ENCODE results near the gene MED27. TPM values are rescaled to one million over a fixed set of nuclear protein-coding genes. Genes with fewer than 3 reads are reported as not detected.

MED27 gene
- total and polyA plus RNA-seq, 2 of the 8 experiments (the other 6 are each of a cell fraction or from before 2014, with no cell fraction given), result 29.9 to 56.5 TPM

DNA sequence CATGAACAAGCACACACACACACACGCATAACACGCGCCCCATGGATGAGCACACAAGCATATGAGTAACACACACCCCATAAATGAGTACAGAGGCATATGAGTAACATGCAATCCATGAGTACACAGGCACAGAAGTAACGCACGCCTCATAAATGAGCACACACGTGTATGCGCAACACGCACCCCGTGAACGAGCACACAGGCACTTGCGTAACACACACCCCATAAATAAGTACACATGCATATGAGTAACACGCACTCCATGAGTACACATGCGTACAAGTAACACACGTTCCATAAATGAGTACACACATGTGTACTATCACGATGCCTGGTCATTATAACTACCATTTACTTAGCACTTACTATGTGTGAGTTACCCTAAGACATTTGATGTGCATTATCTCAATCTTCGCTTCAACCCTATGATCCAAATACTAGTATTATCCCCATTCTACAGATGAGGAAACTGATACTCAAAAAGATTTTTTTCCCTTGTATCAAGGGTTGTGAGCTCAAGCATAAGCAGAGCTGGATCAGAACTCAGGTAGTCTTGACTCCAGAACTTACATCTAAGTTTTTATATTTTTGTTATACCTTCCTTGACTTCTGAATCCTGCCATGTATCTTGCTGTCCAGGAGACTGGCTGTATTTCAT, 7.7 kb downstream of the MED27 start:
- peaks cover 5 to 47% of the 10 kb centered on the region in 2 experiments for H3K79me2 ChIP-seq (ENCODE audit: control insufficient read depth in 1 of 2, insufficient read depth in 2 of 2, low read length in 2 of 2)

More for the DNA sequence above, 7.7 kb downstream of the MED27 start:
- POLR2A ChIA-PET (ENCODE audit: partially characterized antibody), result no interaction called here
- peaks cover 0 to 21% (median 7%) of the 10 kb centered on the region in 4 experiments; a peak in 6 of 8 replicates for H3K36me3 ChIP-seq (ENCODE audit: control insufficient read depth in 2 of 4, insufficient read depth in 4 of 4, low read length in 3 of 4)
- H3K9me3 ChIP-seq (ENCODE audit: insufficient read depth in 2 of 2, low read depth in 1 of 2, low read length in 1 of 2), result no peaks in the 10 kb centered on the region
- H3K14ac ChIP-seq (ENCODE audit: insufficient read length), result no peak overlapping the region
- no peak overlapping the region for H3K9ac ChIP-seq (replicated peaks in 1 of 4; ENCODE audit: extremely low read depth in 1 of 4, low read depth in 3 of 4, low read length in 3 of 4)
- no peaks in the 10 kb centered on the region for H3K23me2 ChIP-seq (ENCODE audit: low read depth, low read length)
- peaks cover 24% of the 10 kb centered on the region for H3K79me1 ChIP-seq (ENCODE audit: low read depth, low read length)
- no peak overlapping the region for H3K23ac ChIP-seq (ENCODE audit: insufficient read length)
- no peak overlapping the region for H3K4ac ChIP-seq (replicated peaks; ENCODE audit: insufficient read length, low read depth, low read length)
- no peaks in the 10 kb centered on the region; a peak in 2 of 7 replicates for H3K4me1 ChIP-seq (replicated peaks in 1 of 4; ENCODE audit: control insufficient read depth in 3 of 4, insufficient read depth in 4 of 4, low read length in 3 of 4)
- no peak overlapping the region for H3K18ac ChIP-seq (ENCODE audit: extremely low read depth, low read length)
- H3K27me3 ChIP-seq (replicated peaks in 1 of 4; ENCODE audit: control insufficient read depth in 3 of 4, extremely low read depth in 1 of 4, insufficient read depth in 3 of 4, low read length in 3 of 4), result no peaks in the 10 kb centered on the region
- no peak overlapping the region for H3K4me3 ChIP-seq (ENCODE audit: extremely low read depth in 1 of 4, insufficient read depth in 2 of 4, low read depth in 3 of 4, low read length in 4 of 4)
- H4K91ac ChIP-seq (replicated peaks; ENCODE audit: insufficient read length, low read length), result no peak overlapping the region
- no peak overlapping the region for H2AFZ ChIP-seq (ENCODE audit: low read length)
- no peak overlapping the region for H3K56ac ChIP-seq (replicated peaks; ENCODE audit: insufficient read length, low read depth, low read length)
- CTCF ChIA-PET (ENCODE audit: partially characterized antibody), result no interaction called here
- H2BK120ac ChIP-seq (replicated peaks; ENCODE audit: low read depth, low read length), result no peak overlapping the region
- H4K5ac ChIP-seq (ENCODE audit: insufficient read length, low read depth, low read length), result no peak overlapping the region
- H3K27ac ChIP-seq (ENCODE audit: low read depth, low read length), result no peak overlapping the region
- FAIRE-seq, result no peak
- H4K8ac ChIP-seq (ENCODE audit: extremely low read depth, insufficient read depth, low read length), result no peak overlapping the region
- no peak for DNase-seq (ENCODE audit: low read depth in 1 of 2, low spot score in 2 of 2)
- no peak overlapping the region for H2BK5ac ChIP-seq (ENCODE audit: low read depth, low read length)
- no peak overlapping the region for H3K4me2 ChIP-seq (ENCODE audit: insufficient read depth in 1 of 2, low read depth in 2 of 2, low read length in 2 of 2)
- no peak overlapping the region for H2BK12ac ChIP-seq (ENCODE audit: low read depth, low read length)
- H4K20me1 ChIP-seq (replicated peaks in 1 of 2; ENCODE audit: control insufficient read depth in 1 of 2, insufficient read depth in 2 of 2, low read length in 2 of 2), result peaks cover 5 to 14% of the 10 kb centered on the region in 2 experiments
- no peak overlapping the region for H2BK20ac ChIP-seq (ENCODE audit: low read length)
- no peak overlapping the region for H2BK15ac ChIP-seq (ENCODE audit: low read length)
- WGBS, 2 experiments (ENCODE audit: extremely low coverage in 1 of 2, insufficient coverage in 1 of 2, insufficient read length in 1 of 2, insufficient replicate concordance in 2 of 2, low coverage in 1 of 2, low lambda C conversion rate in 2 of 2, missing lambda C conversion rate in 1 of 2), result 96% methylated on average over 16 of the region's 16 CpGs; no CpG with 5 or more reads in 1 of the 2 experiments
- TF ChIP-seq TBP (IDR thresholded peaks at IDR 0.05; ENCODE audit: low read depth, low read length) (no peak), SUZ12 (IDR thresholded peaks at IDR 0.05; ENCODE audit: low read length) (no peak), TAF1 (IDR thresholded peaks at IDR 0.05; ENCODE audit: low read depth, low read length) (no peak), NRF1 (IDR thresholded peaks at IDR 0.05; ENCODE audit: low read depth, low read length) (no peak), CREB1 (IDR thresholded peaks at IDR 0.05) (no peak), CEBPB (IDR thresholded peaks at IDR 0.05; ENCODE audit: low read depth, low read length) (no peak), BCL11A (IDR thresholded peaks at IDR 0.05; ENCODE audit: low read depth in 2 of 2, low read length in 2 of 2) (no peak)
- TF ChIP-seq, protein P1, sequence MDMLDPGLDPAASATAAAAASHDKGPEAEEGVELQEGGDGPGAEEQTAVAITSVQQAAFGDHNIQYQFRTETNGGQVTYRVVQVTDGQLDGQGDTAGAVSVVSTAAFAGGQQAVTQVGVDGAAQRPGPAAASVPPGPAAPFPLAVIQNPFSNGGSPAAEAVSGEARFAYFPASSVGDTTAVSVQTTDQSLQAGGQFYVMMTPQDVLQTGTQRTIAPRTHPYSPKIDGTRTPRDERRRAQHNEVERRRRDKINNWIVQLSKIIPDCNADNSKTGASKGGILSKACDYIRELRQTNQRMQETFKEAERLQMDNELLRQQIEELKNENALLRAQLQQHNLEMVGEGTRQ (IDR thresholded peaks at IDR 0.05; ENCODE audit: low read length), result no peak
- no peak overlapping the region for H2AK5ac ChIP-seq (ENCODE audit: low read depth, low read length)
